Stimulated activated CD4-positive, alpha-beta T cell treated with anti-CD3 and anti-CD28 coated beads, Interleukin-15, amount 100 ng/mL, for 24 hours (primary cell): ENCODE measurements around the gene QSOX1.

Experiments used
- DNase-seq: peaks from one replicate; pipeline ENCODE4 v3.0.0-alpha.2; 2020

The QSOX1 gene

GRCh38 chr1:180150982-180151381 is 3.7 kb upstream of the QSOX1 start:
- DNase-seq, result no peak

DNA sequence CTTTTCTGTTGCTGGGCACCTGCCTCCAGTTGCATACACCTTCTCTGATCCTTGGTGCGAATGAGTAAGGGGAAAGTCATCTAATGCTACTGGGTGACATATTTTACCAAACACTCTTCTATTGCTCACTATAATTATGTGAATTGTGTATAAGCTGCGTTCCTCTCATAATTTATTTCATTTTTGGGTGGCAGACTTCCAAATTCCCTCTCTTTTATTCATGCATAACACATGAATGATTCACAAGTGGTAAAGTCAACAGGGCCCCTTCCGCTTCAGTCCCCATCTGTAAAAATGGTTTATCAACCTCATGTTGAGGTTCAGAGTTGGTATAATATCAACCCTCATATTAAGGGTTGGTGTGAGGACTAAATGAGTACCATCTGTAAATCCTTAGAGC is 3.2 kb upstream of the QSOX1 start:
- DNase-seq, result no peak

DNA sequence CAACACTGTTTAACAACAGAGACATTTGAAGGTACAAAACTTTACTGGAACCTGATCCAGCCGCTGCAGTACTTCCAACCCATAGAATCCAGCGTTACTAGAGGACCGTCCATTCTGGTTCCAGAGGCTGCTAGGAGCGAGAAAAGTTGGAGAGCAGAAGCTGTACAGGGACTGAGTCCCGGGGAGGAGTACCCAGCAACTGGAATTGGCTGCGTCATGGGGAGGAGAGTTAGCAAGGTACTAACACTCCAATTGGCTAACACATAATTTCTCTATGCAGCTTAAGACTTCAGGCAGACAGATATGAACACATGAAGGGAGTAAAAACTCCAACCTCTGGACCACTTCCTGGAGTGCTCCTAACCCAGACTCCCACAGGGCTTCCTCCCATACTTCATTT is 2.1 kb upstream of the QSOX1 start:
- no peak for DNase-seq

- no peak for DNase-seq
Observed at GRCh38 chr1:180153032-180153431, 1.6 kb upstream of the QSOX1 start.

DNA sequence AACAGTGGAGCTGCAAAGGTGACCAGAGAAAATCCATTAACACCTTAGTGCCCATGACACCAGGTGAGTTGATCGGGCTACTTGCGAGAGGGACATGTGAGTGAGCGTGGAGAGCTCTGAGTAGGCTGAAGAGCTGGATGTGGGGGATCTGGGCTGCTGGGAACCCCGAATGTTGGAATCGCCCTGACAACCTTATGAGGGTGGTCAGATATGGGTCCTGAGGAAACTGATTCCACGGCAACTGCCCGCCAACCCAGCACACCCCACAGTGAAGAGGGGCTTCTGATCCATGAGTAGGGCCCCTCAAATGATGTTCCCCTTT is 705 bp upstream of the QSOX1 start:
- no peak for DNase-seq

- peak; percentile 47 for DNase-seq
Observed at GRCh38 chr1:180155182-180155682, 563 bp downstream of the QSOX1 start.

GRCh38 chr1:180156201-180156600 is 1.5 kb downstream of the QSOX1 start:
- DNase-seq, result no peak

DNA sequence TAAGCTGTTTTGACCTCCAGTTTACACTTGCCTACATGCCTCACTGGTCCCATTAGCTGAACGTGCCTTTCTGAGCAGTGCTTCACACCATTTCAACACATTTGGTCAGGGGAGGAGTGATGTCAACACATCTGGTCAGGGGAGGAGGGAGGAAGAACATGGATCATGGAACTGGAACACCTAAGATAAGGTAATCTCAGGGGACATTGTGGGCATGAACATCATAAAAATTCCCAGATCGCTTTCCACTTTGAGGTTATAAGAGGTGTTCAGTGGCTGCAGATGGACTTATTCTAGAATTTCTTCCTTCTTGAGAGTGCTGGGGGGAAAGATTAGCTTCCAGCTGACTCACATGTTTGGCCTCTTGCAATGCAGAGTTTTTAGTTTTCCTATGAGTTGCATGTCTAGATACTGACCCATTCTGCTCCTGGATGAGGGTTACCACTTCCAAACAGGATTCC is 2.0 kb downstream of the QSOX1 start:
- DNase-seq, result no peak

DNA sequence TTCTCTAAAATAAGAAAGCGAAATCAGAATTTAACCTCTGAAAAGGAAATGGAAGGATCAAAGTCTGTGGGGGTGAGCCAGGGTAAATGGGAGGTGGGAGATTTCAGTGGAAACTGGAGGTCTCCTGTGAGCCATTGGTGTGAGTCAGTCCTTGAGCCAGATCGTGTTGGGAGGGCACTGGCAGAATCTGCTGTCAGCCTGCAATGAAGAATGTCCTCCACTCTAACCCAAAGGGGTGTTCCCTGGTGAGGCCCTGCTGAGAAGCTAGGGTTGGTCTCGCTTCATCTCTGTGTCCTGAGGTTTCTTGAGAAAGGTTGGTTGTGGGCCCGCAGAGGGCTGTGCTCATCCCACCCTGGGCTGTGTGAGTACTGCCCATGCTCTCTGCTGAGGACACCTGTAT is 2.4 kb downstream of the QSOX1 start:
- DNase-seq, result no peak

DNA sequence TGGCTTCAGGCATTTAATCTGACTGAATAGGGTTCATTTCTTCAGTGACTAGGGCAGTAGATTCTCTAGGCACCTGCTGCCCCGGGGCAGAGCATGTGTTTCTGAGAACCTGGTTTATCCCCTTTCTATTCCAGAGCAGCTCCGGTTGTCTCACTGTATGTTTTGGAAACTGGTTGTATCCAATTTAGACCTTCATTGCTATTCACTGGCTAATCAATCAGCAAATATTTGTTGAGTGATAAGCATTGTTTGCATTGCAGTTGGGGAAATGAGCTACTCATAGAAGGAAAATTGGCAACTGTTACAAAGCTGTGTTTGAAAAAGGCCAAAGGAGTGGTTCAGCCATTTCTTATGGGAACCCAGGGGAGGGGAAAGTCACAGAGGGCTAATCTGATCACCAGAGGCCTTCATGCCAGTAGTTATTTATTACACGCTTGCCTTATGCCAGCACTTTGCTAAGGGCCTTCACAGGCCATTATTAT is 2.9 kb downstream of the QSOX1 start:
- DNase-seq, result no peak

- no peak for DNase-seq
Observed at GRCh38 chr1:180158149-180159147, 3.8 kb downstream of the QSOX1 start.

DNA sequence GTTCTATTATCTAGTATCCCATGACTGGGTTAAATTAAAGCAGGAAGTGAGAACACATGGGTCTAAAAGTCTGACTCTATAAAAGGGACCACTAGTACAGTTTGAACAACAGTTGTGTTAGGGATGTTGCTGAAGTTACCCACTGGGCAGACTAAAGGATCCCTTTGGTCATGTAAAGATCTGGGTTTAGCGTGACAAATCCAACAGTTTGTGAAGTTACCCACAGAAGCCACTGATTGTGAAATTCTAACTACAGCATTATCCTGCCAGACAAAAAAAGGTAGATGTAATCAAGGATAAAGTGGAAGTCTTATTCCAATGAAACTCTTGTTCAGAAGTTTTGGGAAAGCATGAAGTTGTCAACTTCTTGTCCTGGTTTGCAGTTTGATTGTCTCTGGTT is 5.7 kb downstream of the QSOX1 start:
- no peak for DNase-seq

GRCh38 chr1:180163041-180163440 is 8.4 kb downstream of the QSOX1 start:
- no peak for DNase-seq

DNA sequence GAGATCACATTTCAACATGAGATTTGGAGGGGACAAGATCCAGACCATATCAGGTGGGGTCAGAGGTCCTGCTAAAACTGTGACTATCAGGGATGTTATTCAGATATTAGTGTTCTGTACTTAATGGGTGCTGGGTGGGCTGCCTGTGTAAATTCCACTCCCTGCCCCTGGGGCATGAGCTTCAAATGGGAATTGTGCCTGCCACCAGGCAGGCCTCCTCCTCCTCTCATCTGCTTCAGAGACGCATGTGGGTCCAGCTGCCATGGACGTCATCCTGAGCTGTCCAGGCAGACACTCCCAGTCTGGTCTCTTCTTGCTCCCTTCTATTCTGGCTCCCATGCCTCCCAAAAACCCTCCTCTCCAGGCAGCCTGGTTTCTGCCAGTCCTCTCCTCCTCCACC is 10.4 kb downstream of the QSOX1 start:
- no peak for DNase-seq

DNA sequence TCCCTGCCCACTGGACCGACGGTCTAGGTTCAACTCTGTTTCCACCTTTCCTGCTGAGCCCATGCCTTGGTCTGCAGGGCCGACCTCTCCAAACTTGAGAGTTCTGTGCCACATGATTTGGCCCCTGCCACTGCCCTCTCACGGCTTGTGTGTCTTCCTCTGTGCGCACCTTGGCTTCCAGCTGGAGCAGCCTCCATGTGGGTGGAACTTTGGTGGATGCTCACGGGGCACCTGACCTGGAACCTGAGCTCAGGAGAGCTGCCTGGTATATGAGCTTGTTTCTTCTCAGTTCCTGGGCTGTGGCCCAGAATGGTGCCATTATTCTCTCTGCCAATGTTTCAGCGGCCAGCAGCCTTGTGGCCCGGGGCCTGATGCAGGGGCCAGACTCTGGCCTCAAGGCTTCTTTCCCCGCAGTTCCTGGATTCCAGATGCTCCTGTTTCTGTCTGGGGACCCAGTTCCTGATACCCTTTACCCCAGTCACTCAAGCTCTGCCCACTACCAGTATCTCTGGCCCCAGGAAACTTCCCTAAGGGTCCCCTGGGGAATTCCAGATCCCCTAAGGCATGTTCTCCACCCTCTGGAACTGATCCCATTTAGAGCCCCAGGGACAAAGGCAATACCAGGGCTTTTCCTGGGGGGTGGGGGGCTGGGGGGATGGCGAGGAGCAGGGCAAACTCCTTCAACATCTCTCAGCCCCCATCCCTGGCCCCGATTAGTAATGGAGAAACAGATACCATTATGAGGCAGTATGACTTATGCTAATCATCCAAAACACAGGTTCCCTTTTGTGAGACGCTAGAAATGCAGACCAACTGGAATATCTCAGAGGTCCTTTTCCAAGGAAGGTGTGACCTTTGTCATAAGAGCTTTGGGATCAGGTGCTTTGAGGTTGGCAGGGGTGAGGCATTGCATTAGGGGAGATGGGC is 11.1 kb downstream of the QSOX1 start:
- DNase-seq, result no peak

GRCh38 chr1:180166436-180166800 is 11.7 kb downstream of the QSOX1 start:
- DNase-seq, result no peak

- DNase-seq, result no peak
Observed at GRCh38 chr1:180167021-180167701, 12.5 kb downstream of the QSOX1 start.

GRCh38 chr1:180167721-180168467 is 13.2 kb downstream of the QSOX1 start:
- no peak for DNase-seq

GRCh38 chr1:180168786-180169639 is 14.3 kb downstream of the QSOX1 start:
- DNase-seq, result peak; percentile 58

DNA sequence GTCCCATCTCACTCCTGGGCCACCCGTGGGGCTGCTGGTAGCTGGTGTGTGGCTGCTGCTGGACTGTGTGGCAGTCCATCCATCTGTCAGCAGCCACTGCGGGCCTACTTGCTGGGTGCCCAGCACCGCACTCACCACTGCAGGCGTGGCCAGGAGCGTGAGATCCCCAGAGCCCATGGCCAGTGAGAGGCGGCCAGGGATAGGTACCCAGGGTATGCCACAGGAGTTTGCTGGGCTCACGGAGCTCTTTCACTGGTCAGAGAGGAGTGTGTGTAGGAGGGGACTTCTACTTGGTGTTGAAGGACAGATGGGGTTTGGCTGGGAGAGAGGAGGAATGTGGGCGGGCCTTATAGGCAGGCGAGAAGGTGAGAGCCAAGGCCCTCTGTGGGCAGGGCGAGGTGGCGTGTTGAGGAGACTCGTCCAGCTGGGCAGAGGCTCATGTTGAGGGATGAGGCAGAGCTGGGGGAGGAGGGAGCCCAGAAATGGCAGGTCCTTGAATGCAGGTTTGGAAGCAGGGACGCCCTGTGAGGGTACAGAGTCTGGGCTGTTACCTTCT is 15.0 kb downstream of the QSOX1 start:
- no peak for DNase-seq
